IMR-90 (cell line): ENCODE results near the gene ADGRG7. TPM values are rescaled to one million over a fixed set of nuclear protein-coding genes. Genes with fewer than 3 reads are reported as not detected.

Experiments used
- ATAC-seq: fragments of 200-7000 bp; cut with Tn5 transposase; 2 replicates; pipeline ENCODE4 v1.9.1; 2020; ENCODE audit warnings: low read depth, mild to moderate bottlenecking, moderate library complexity
- BruUV-seq: library from RNA; stranded (reverse); fragments of 400-500 nt; replicated peaks from 2 replicates; lab custom pipeline; 2021; lab: Mats Ljungman, UMichigan
- CTCF ChIA-PET: fragments of 300-600 bp; formaldehyde crosslinking; extraction: SDS; loops from one replicate; lab custom pipeline; 2021; ENCODE audit warnings: antibody characterized with exemption; lab: Yijun Ruan, JAX
- POLR2A ChIA-PET: fragments of 300-600 bp; sonication (Branson Sonifier 250); formaldehyde crosslinking; loops from one replicate; lab custom pipeline; 2022; ENCODE audit warnings: antibody characterized with exemption; ENCODE audit not compliant: unreplicated experiment; lab: Charles Lee
- DNase-seq: peaks from one replicate; pipeline ENCODE4 v3.0.0; 2013
- H2AFZ ChIP-seq: replicated peaks from 2 replicates; pipeline ENCODE3; 2013; ENCODE audit warnings: low read length, mild to moderate bottlenecking; ENCODE audit not compliant: poor library complexity
- H2AK5ac ChIP-seq: 2 replicates; pipeline ENCODE4 v1.6.1; 2013; ENCODE audit warnings: low read depth, low read length, inconsistent platforms
- H2AK9ac ChIP-seq: replicated peaks from 2 replicates; pipeline ENCODE3; 2013; ENCODE audit warnings: mild to moderate bottlenecking, low read depth, low read length, moderate library complexity; ENCODE audit not compliant: poor library complexity
- H2BK120ac ChIP-seq: 2 replicates; pipeline ENCODE4 v1.6.1; 2013; ENCODE audit warnings: low read depth, low read length, inconsistent platforms
- H2BK15ac ChIP-seq: 3 replicates; pipeline ENCODE4 v1.6.1; 2013; ENCODE audit warnings: low read depth, low read length, inconsistent platforms
- H2BK20ac ChIP-seq: 2 replicates; pipeline ENCODE4 v1.6.1; 2013; ENCODE audit warnings: low read depth, mild to moderate bottlenecking, inconsistent platforms, low read length, moderate library complexity
- H2BK5ac ChIP-seq: 2 replicates; pipeline ENCODE4 v1.6.1; 2013; ENCODE audit warnings: mild to moderate bottlenecking, low read depth, low read length, inconsistent platforms; ENCODE audit not compliant: poor library complexity, severe bottlenecking
- H3K14ac ChIP-seq: replicated peaks from 2 replicates; pipeline ENCODE4 v1.6.1; 2013; ENCODE audit warnings: low read depth, low read length, inconsistent platforms
- H3K18ac ChIP-seq: 2 replicates; pipeline ENCODE4 v1.6.1; 2013; ENCODE audit warnings: low read depth, low read length, control low read depth
- H3K23ac ChIP-seq: 2 replicates; pipeline ENCODE4 v1.6.1; 2013; ENCODE audit warnings: low read depth, low read length, inconsistent platforms
- H3K27ac ChIP-seq: 2 replicates; pipeline ENCODE4 v1.5.1; 2013; ENCODE audit warnings: mild to moderate bottlenecking, control low read depth, low read length; ENCODE audit not compliant: insufficient read depth
- H3K27me3 ChIP-seq: 2 replicates; pipeline ENCODE4 v1.6.1; 2013; ENCODE audit warnings: low read length; ENCODE audit not compliant: control insufficient read depth, insufficient read depth
- H3K36me3 ChIP-seq: 2 replicates; pipeline ENCODE4 v1.6.1; 2013; ENCODE audit warnings: low read length, mixed read lengths; ENCODE audit not compliant: control insufficient read depth, insufficient read depth
- H3K4ac ChIP-seq: 2 replicates; pipeline ENCODE4 v1.6.1; 2013; ENCODE audit warnings: low read depth, low read length, inconsistent platforms
- H3K4me1 ChIP-seq: 2 replicates; pipeline ENCODE4 v1.6.1; 2013; ENCODE audit warnings: low read length, mixed read lengths; ENCODE audit not compliant: control insufficient read depth, insufficient read depth
- H3K4me2 ChIP-seq: 2 replicates; pipeline ENCODE4 v1.6.1; 2013; ENCODE audit warnings: low read depth, mild to moderate bottlenecking, control low read depth, low read length, moderate library complexity
- H3K4me3 ChIP-seq: 2 replicates; pipeline ENCODE4 v1.5.1; 2013; ENCODE audit warnings: low read depth, mild to moderate bottlenecking, control low read depth, low read length, moderate library complexity; ENCODE audit not compliant: insufficient read depth
- H3K56ac ChIP-seq: 2 replicates; pipeline ENCODE4 v1.6.1; 2013; ENCODE audit warnings: low read length, inconsistent platforms; ENCODE audit not compliant: insufficient read depth; ENCODE audit errors: extremely low read depth
- H3K79me1 ChIP-seq, 2 experiments: 2 replicates each; pipeline ENCODE4 v1.6.1; 2013; ENCODE audit warnings: low read length in 2 of 2, inconsistent platforms in 1 of 2, low read depth in 1 of 2
- H3K9ac ChIP-seq: 2 replicates; pipeline ENCODE4 v1.6.1; 2013; ENCODE audit warnings: low read depth, low read length, control low read depth
- H3K9me1 ChIP-seq: 2 replicates; pipeline ENCODE4 v1.6.1; 2013; ENCODE audit warnings: low read length, inconsistent platforms; ENCODE audit not compliant: insufficient read depth
- H3K9me3 ChIP-seq: 2 replicates; pipeline ENCODE4 v1.6.1; 2013; ENCODE audit warnings: low read length; ENCODE audit not compliant: control insufficient read depth, insufficient read depth
- H4K20me1 ChIP-seq: 2 replicates; pipeline ENCODE4 v1.6.1; 2013; ENCODE audit warnings: low read length, inconsistent platforms; ENCODE audit not compliant: insufficient read depth
- H4K5ac ChIP-seq: 2 replicates; pipeline ENCODE4 v1.6.1; 2013; ENCODE audit warnings: mild to moderate bottlenecking, low read depth, low read length, control low read depth
- H4K8ac ChIP-seq, 2 experiments: 2 replicates each; pipeline ENCODE4 v1.6.1; 2013; ENCODE audit warnings: low read depth in 2 of 2, low read length in 2 of 2, control low read depth in 1 of 2, inconsistent platforms in 1 of 2
- H4K91ac ChIP-seq: 2 replicates; pipeline ENCODE4 v1.6.1; 2013; ENCODE audit warnings: low read depth, low read length, inconsistent platforms; ENCODE audit not compliant: insufficient read depth
- BHLHE40 ChIP-seq: fragments of 150-350 bp; IDR thresholded peaks from 2 replicates; pipeline ENCODE4 v1.6.1; 2016; ENCODE audit warnings: mild to moderate bottlenecking, low read depth, low read length
- FOS ChIP-seq: fragments of 150-350 bp; IDR thresholded peaks from 2 replicates; pipeline ENCODE4 v1.6.1; 2016; ENCODE audit warnings: low read depth, low read length
- MAFK ChIP-seq: IDR thresholded peaks from 2 replicates; pipeline ENCODE4 v1.6.1; 2012; ENCODE audit warnings: low read depth, low read length, improper control_type of control experiment
- RAD21 ChIP-seq: IDR thresholded peaks from 2 replicates; pipeline ENCODE4 v1.6.1; 2012; ENCODE audit warnings: low read length, improper control_type of control experiment
- RFX5 ChIP-seq: IDR thresholded peaks from 2 replicates; pipeline ENCODE4 v1.8.0; 2012; ENCODE audit warnings: low read depth, mild to moderate bottlenecking, low read length, moderate library complexity
- USF2 ChIP-seq: fragments of 150-350 bp; IDR thresholded peaks from 2 replicates; pipeline ENCODE4 v1.6.1; 2017; ENCODE audit warnings: mild to moderate bottlenecking, antibody characterized with exemption, low read length, low read depth
- WGBS, 2 experiments: methylation state at CpG; one replicate each; pipeline versions ENCODE4 v1.1.5 to v1.1.7; 2013; ENCODE audit warnings: missing lambda C conversion rate in 2 of 2; ENCODE audit not compliant: insufficient read length in 1 of 2; ENCODE audit errors: extremely low coverage in 2 of 2; 5-methylcytosine and 5-hydroxymethylcytosine counted together
- dilution Hi-C: fragments of 300-500 bp; cut with HindIII; formaldehyde crosslinking; loops from one replicate; pipeline ENCODE4 v1.14.3; 2018; ENCODE audit warnings: low sequenced_read_pairs; ENCODE audit not compliant: unreplicated experiment
- in situ Hi-C: fragments of 300-500 bp; cut with MboI; formaldehyde crosslinking; loops from 3 replicates; pipeline ENCODE4 v1.14.3; 2019; ENCODE audit warnings: low sequenced_read_pairs, inconsistent platforms, mixed read lengths
- intact Hi-C: fragments of 100-400 bp; cut with micrococcal nuclease; formaldehyde crosslinking; loops from 2 replicates; pipeline ENCODE4 v1.10.0; 2022
- polyA plus RNA-seq, 3 experiments: library from polyadenylated mRNA; depleted of rRNA; stranded (reverse); fragments of >200 nt; gene quantifications; 2 replicates each; pipeline ENCODE4 v1.2.3, GENCODE V29; 2012; ENCODE audit warnings: low replicate concordance in 1 of 3
- total RNA-seq: library from RNA; depleted of rRNA; stranded (reverse); fragments of >200 nt; gene quantifications from 2 replicates; pipeline ENCODE4 v1.2.3, GENCODE V29; 2012

Gene ADGRG7
- total and polyA plus RNA-seq, 2 of the 4 experiments (the other 2 are of a cell fraction), result not detected

GRCh38 chr3:100600181-100601042, 9.0 kb upstream of the ADGRG7 start:
- no peaks in the 10 kb centered on the region for H3K36me3 ChIP-seq
- ChIA-PET POLR2A (interaction anchor here (0.5 kb wide), 1 partner anchor 243 kb away, joined by 6 read pairs; no protein-coding TSS in a partner anchor), CTCF (interaction anchor here (0.8 kb wide), 1 partner anchor 138 kb away, joined by 3 read pairs; no protein-coding TSS in a partner anchor)
- no peak overlapping the region for H3K4me3 ChIP-seq
- H4K5ac ChIP-seq, result no peak overlapping the region
- H3K18ac ChIP-seq, result no peak overlapping the region
- H4K8ac ChIP-seq, result no peak overlapping the region
- H2AK5ac ChIP-seq, result no peak overlapping the region
- no peak overlapping the region for H3K9ac ChIP-seq
- no peak overlapping the region for H3K4me2 ChIP-seq
- no peak overlapping the region for H2BK15ac ChIP-seq
- no peak overlapping the region for H3K4ac ChIP-seq
- H4K91ac ChIP-seq, result no peak overlapping the region
- H4K20me1 ChIP-seq, result no peaks in the 10 kb centered on the region
- H2BK5ac ChIP-seq, result no peak overlapping the region
- WGBS, 2 experiments, result 40% methylated on average over 1 of the region's 11 CpGs; no CpG with 5 or more reads in 1 of the 2 experiments
- H3K56ac ChIP-seq, result no peak overlapping the region
- H3K9me3 ChIP-seq, result no peaks in the 10 kb centered on the region; the same call in 1 of the 2 replicates
- no peak overlapping the region for H3K27ac ChIP-seq
- BruUV-seq, result no TSS peak
- H2BK20ac ChIP-seq, result no peak overlapping the region
- in situ Hi-C loops, result no loop called here
- intact Hi-C loops, result loop anchor here (5.0 kb wide), 1 partner anchor 597 kb away; no protein-coding TSS in a partner anchor
- H3K79me1 ChIP-seq, result no peaks in the 10 kb centered on the region
- no peak overlapping the region for H2AFZ ChIP-seq
- no peak overlapping the region for H3K14ac ChIP-seq
- ATAC-seq (no peak), DNase-seq (no peak)
- no peak overlapping the region for H2AK9ac ChIP-seq
- dilution Hi-C loops, result no loop called here
- TF ChIP-seq BHLHE40 (no peak), USF2 (no peak), MAFK (no peak), RAD21 (no peak), FOS (no peak), RFX5 (no peak)
- no peak overlapping the region for H2BK120ac ChIP-seq
- H3K9me1 ChIP-seq, result 0 out of 2 replicates have a peak, but pooled peaks cover 3% of the 10 kb centered on the region
- H3K23ac ChIP-seq, result no peak overlapping the region
- H3K4me1 ChIP-seq, result no peaks in the 10 kb centered on the region; the same call in 1 of the 2 replicates
- H3K27me3 ChIP-seq, result no peaks in the 10 kb centered on the region
